K562 (cell line): Measurements from ENCODE around the gene PHF21A. TPM values are rescaled to one million over a fixed set of nuclear protein-coding genes. Genes with fewer than 3 reads are reported as not detected.

Source experiments
- BCOR ChIP-seq: fragments of 450-650 bp; IDR thresholded peaks from 2 replicates; pipeline ENCODE4 v1.6.1; 2016
- CLOCK ChIP-seq: fragments of 250-450 bp; sonication (Bioruptor Pico); IDR thresholded peaks from 2 replicates; pipeline ENCODE4 v1.4.0; 2020; ENCODE audit warnings: mild to moderate bottlenecking, moderate library complexity, borderline replicate concordance
- CREM ChIP-seq: IDR thresholded peaks from 2 replicates; pipeline ENCODE4 v1.6.1; 2014; ENCODE audit warnings: antibody characterized with exemption, low read depth
- CSDE1 ChIP-seq, 2 experiments: fragments of 450-650 bp; IDR thresholded peaks; 2 replicates each; pipeline ENCODE4 v1.6.1; 2016; ENCODE audit warnings: mild to moderate bottlenecking in 1 of 2
- DLX4 ChIP-seq: fragments of 250-450 bp; sonication (Bioruptor Pico); IDR thresholded peaks from 2 replicates; pipeline ENCODE4 v1.6.1; 2021; ENCODE audit warnings: mild to moderate bottlenecking
- ELK3 ChIP-seq: fragments of 450-650 bp; formaldehyde crosslinking; IDR thresholded peaks from 2 replicates; pipeline ENCODE4 v1.4.0; 2020; ENCODE audit warnings: mild to moderate bottlenecking
- FOXP1 ChIP-seq: sonication (generic); formaldehyde crosslinking; IDR thresholded peaks from 2 replicates; pipeline ENCODE4 v1.8.0; 2022; ENCODE audit warnings: mild to moderate bottlenecking, missing genetic modification reagents
- HES1 ChIP-seq: fragments of 450-650 bp; IDR thresholded peaks from 2 replicates; pipeline ENCODE4 v1.6.1; 2016; ENCODE audit warnings: low read depth, mild to moderate bottlenecking, moderate library complexity
- IRF1 ChIP-seq: sonication (generic); formaldehyde crosslinking; IDR thresholded peaks from 2 replicates; pipeline ENCODE4 v1.8.0; 2022; ENCODE audit warnings: missing genetic modification reagents, mild to moderate bottlenecking, borderline replicate concordance
- KDM2B ChIP-seq: fragments of 250-450 bp; sonication (Bioruptor Pico); IDR thresholded peaks from 2 replicates; pipeline ENCODE4 v1.8.0; 2021; ENCODE audit warnings: mild to moderate bottlenecking, moderate library complexity
- KLF1 ChIP-seq: fragments of 450-650 bp; IDR thresholded peaks from 2 replicates; pipeline ENCODE4 v1.6.1; 2016; ENCODE audit warnings: missing genetic modification characterization, missing compliant biosample characterization
- MAFK ChIP-seq: IDR thresholded peaks from 2 replicates; pipeline ENCODE4 v1.6.1; 2011; ENCODE audit warnings: low read length, improper control_type of control experiment
- MEIS2 ChIP-seq: fragments of 450-650 bp; IDR thresholded peaks from 2 replicates; pipeline ENCODE4 v1.6.1; 2014; ENCODE audit warnings: mild to moderate bottlenecking; ENCODE audit not compliant: partially characterized antibody
- MXI1 ChIP-seq: IDR thresholded peaks from 2 replicates; pipeline ENCODE4 v1.6.1; 2011; ENCODE audit warnings: low read depth, mild to moderate bottlenecking, improper control_type of control experiment, low read length
- NR2C2 ChIP-seq, 2 experiments: fragments of 200-800 bp in 1 of 2; sonication (Bioruptor generic) in 1 of 2; sonication (generic) in 1 of 2; formaldehyde crosslinking in 1 of 2; IDR thresholded peaks; 2 replicates each; pipeline versions ENCODE4 v1.6.1 to v1.8.0; 2016 to 2022; ENCODE audit warnings: mild to moderate bottlenecking in 1 of 2, missing compliant biosample characterization in 1 of 2, missing genetic modification characterization in 1 of 2, missing genetic modification reagents in 1 of 2
- PYGO2 ChIP-seq: fragments of 450-650 bp; IDR thresholded peaks from 2 replicates; pipeline ENCODE4 v1.6.1; 2016; ENCODE audit warnings: mild to moderate bottlenecking, missing genetic modification characterization, moderate library complexity, missing compliant biosample characterization
- SMC3 ChIP-seq: conservative IDR thresholded peaks from 2 replicates; pipeline ENCODE4 v1.6.1; 2011; ENCODE audit warnings: low read depth, low read length, improper control_type of control experiment; ENCODE audit not compliant: insufficient read depth
- TRIM24 ChIP-seq, 2 experiments: fragments of 450-650 bp; IDR thresholded peaks; 2 replicates each; pipeline ENCODE4 v1.6.1; 2016
- ZBTB9 ChIP-seq: fragments of 450-650 bp; formaldehyde crosslinking; IDR thresholded peaks from 2 replicates; pipeline ENCODE4 v1.4.0; 2020; ENCODE audit warnings: mild to moderate bottlenecking, moderate library complexity
- ZNF282 ChIP-seq: sonication (generic); formaldehyde crosslinking; IDR thresholded peaks from 2 replicates; pipeline ENCODE4 v1.8.1; 2023; ENCODE audit warnings: missing genetic modification reagents
- ZNF384 ChIP-seq: IDR thresholded peaks from 2 replicates; pipeline ENCODE4 v1.6.1; 2012; ENCODE audit warnings: low read depth, low read length, improper control_type of control experiment
- polyA plus RNA-seq, 8 experiments: library from polyadenylated mRNA; depleted of rRNA in 4 of 8; stranded (reverse) in 5 of 8; unstranded in 3 of 8; fragments of >200 nt; fragmentation: Nextera tagmentation in 2 of 8; fragmentation: Illumina TruSeq in 1 of 8; extraction: Ambion mirVana in 2 of 8; extraction: Trizol in 1 of 8; gene quantifications; 2 replicates each; pipeline versions ENCODE4 v1.2.1 to v1.2.3, GENCODE V29; 2011 to 2014; ENCODE audit warnings: inconsistent platforms in 1 of 8, missing spikeins in 1 of 8
- total RNA-seq, 7 experiments: library from RNA; depleted of rRNA in 6 of 7; stranded (reverse); fragments of >200 nt in 6 of 7; fragmentation: Illumina TruSeq in 2 of 7; extraction: Trizol in 2 of 7; gene quantifications; 2 replicates each; pipeline versions ENCODE4 v1.2.1 to v1.2.3, GENCODE V29; 2011 to 2021; ENCODE audit warnings: low replicate concordance in 1 of 7

The PHF21A gene
- total and polyA plus RNA-seq, 9 of the 15 experiments (the other 6 are each of a cell fraction or from before 2014, with no cell fraction given) = 1.5 to 32.4 (median 10.7) TPM

- TF ChIP-seq IRF1 (CRISPR knock-in tag) = no peak
- TF ChIP-seq SMC3 = no peak
- TF ChIP-seq KLF1 = peak; percentile 59; the same call in 1 of the 2 replicates
- no peak for TF ChIP-seq HES1
- TF ChIP-seq ZBTB9 (CRISPR knock-in tag) = no peak
- no peak for TF ChIP-seq DLX4 (CRISPR knock-in tag)
- no peak for TF ChIP-seq CLOCK (CRISPR knock-in tag)
- no peak for TF ChIP-seq ELK3
- no peak for TF ChIP-seq MEIS2
- no peak for TF ChIP-seq ZNF384
- TF ChIP-seq PYGO2 = no peak
- no peak for TF ChIP-seq ZNF282 (CRISPR knock-in tag)
- TF ChIP-seq CSDE1 (IDR thresholded peaks at IDR 0.05) = peak in 1 of 2 experiments; percentile 95; a peak in 2 of 4 replicates
- peak; percentile 95 for TF ChIP-seq MXI1
- no peak; the same call in 1 of the 2 replicates for TF ChIP-seq KDM2B
- TF ChIP-seq TRIM24 (IDR thresholded peaks at IDR 0.05) = no peak
- TF ChIP-seq BCOR = no peak
- TF ChIP-seq CREM = peak; percentile 81
- no peak for TF ChIP-seq MAFK
- TF ChIP-seq FOXP1 (CRISPR knock-in tag) = no peak
- TF ChIP-seq NR2C2 (CRISPR knock-in tag; IDR thresholded peaks at IDR 0.05) = no peak
- TF ChIP-seq NR2C2 (tag; IDR thresholded peaks at IDR 0.05) = peak; percentile 65
Observed at GRCh38 chr11:45899448-45900174, 221.6 kb downstream of the PHF21A start (continued).
